Uterus (tissue), 4 donors: ENCODE measurements around the gene SNX19. TPM values are rescaled to one million over a fixed set of nuclear protein-coding genes. Genes with fewer than 3 reads are reported as not detected.

Experiments used
- DNase-seq, 2 donors: peaks; one replicate each; pipeline ENCODE4 v3.0.0-alpha.2; 2019 to 2020
- H3K27ac ChIP-seq, 2 donors: fragments of 200-600 bp; sonication (generic); 1 replicate in 1 of 2; 2 replicates in 1 of 2; pipeline ENCODE4 v1.5.1; 2016 to 2018
- H3K27me3 ChIP-seq, 2 donors: fragments of 200-600 bp; sonication (generic); one replicate each; pipeline ENCODE4 v1.5.1; 2018 to 2019; ENCODE audit warnings: control low read depth in 1 of 2
- H3K36me3 ChIP-seq, 2 donors: fragments of 200-600 bp; sonication (generic); one replicate each; pipeline ENCODE4 v1.5.1; 2019; ENCODE audit warnings: control low read depth in 1 of 2
- H3K4me1 ChIP-seq, 2 donors: fragments of 200-600 bp; sonication (generic); one replicate each; pipeline ENCODE4 v1.5.1; 2018 to 2019; ENCODE audit warnings: control low read depth in 1 of 2
- H3K4me3 ChIP-seq, 2 donors: fragments of 200-600 bp; sonication (generic); 1 replicate in 1 of 2; 2 replicates in 1 of 2; pipeline ENCODE4 v1.5.1; 2018 to 2019; ENCODE audit warnings: mild to moderate bottlenecking in 1 of 2
- H3K9me3 ChIP-seq, 2 donors: fragments of 200-600 bp; sonication (generic); one replicate each; pipeline ENCODE4 v1.5.1; 2019; ENCODE audit warnings: control low read depth in 1 of 2
- POLR2A ChIP-seq, 2 donors: fragments of 450-650 bp; IDR thresholded peaks; one replicate each; pipeline ENCODE4 v1.6.1; 2016; ENCODE audit warnings: antibody characterized with exemption in 2 of 2, mild to moderate bottlenecking in 1 of 2, moderate library complexity in 1 of 2
- intact Hi-C: fragments of 100-400 bp; cut with DNase I; formaldehyde crosslinking; loops from one replicate; pipeline ENCODE4 v1.15.1; 2023; ENCODE audit warnings: low total_unique reads
- total RNA-seq, 4 donors: library from RNA; depleted of rRNA in 3 of 4; stranded (reverse); fragments of >200 nt in 3 of 4; gene quantifications; one replicate each; pipeline versions ENCODE4 v1.1.0 to v1.2.4, GENCODE V29; 2014 to 2023
- TF ChIP-seq, protein P1 (sequence below), 4 experiments: fragments of 200-600 bp in 2 of 4; fragments of 450-650 bp in 2 of 4; sonication (generic) in 2 of 4; IDR thresholded peaks; one replicate each; pipeline ENCODE4 v1.5.1; 2016 to 2019; ENCODE audit warnings: antibody characterized with exemption in 4 of 4, mild to moderate bottlenecking in 2 of 4, moderate library complexity in 1 of 4
- donor health status: DM: yes; HTN: yes; CAD: no.

SNX19 gene
- total RNA-seq, 4 donors from 2014 or later, result 24.4 to 226 (median 82.3) TPM

DNA sequence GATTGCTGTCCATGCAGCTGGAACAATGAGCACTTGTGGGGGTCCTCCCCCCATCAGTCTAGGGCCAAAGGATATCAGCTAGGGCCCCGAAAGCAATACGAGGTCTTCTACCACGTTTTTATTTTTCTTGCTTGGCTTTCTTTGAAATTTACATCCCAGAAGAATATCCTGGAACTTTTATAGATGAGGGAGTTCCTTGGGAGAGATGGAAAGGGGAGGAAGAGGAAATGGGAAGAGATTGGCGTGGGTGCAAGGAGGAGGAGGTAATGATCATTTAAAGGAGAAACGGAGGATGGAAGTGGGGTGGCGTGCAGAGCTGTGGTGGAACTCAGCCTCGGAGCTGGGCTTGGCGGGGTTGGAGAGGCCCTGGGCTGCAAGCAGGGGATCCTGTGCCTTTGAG, 90.3 kb downstream of the SNX19 start:
- no peaks in the 10 kb centered on the region for H3K9me3 ChIP-seq
- peak overlapping the region in 1 of 2 donors; percentile 37 for H3K27ac ChIP-seq
- DNase-seq, result no peak
- intact Hi-C loops, result no loop called here
- peaks cover 0 to 11% of the 10 kb centered on the region in 2 donors for H3K4me1 ChIP-seq
- no peak for TF ChIP-seq POLR2A (IDR thresholded peaks at IDR 0.05)
- H3K4me3 ChIP-seq, result no peak overlapping the region
- H3K27me3 ChIP-seq, result no peaks in the 10 kb centered on the region
- no peaks in the 10 kb centered on the region for H3K36me3 ChIP-seq

DNA sequence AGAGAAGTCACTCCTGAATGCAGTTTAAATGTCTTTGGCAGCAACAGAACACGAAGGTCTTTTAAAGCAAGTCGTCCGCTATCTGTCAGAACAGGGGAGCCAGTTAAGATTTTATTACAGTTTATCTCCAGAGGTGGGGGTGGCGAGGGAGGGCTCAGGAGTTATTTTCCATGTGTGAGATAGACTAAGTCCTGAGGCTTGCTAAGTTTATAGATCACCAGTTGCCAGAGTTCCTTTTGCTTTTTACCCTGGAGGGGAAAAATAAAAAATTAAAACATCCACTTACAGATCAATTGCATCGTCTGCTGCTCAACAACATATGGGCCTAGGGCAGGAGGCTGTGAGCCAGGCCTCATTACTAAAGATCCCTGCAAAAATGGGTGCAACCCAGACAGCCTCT, 90.7 kb downstream of the SNX19 start:
- Histone ChIP-seq H3K4me3 (no peak overlapping the region), H3K27ac (peak overlapping the region; percentile 9 to 37), H3K36me3 (no peaks in the 10 kb centered on the region), H3K9me3 (no peaks in the 10 kb centered on the region), H3K27me3 (no peaks in the 10 kb centered on the region), H3K4me1 (peaks cover 0 to 11% of the 10 kb centered on the region in 2 donors)
- intact Hi-C loops, result no loop called here
- no peak for DNase-seq
- no peak for TF ChIP-seq POLR2A (IDR thresholded peaks at IDR 0.05)
- TF ChIP-seq, protein P1, sequence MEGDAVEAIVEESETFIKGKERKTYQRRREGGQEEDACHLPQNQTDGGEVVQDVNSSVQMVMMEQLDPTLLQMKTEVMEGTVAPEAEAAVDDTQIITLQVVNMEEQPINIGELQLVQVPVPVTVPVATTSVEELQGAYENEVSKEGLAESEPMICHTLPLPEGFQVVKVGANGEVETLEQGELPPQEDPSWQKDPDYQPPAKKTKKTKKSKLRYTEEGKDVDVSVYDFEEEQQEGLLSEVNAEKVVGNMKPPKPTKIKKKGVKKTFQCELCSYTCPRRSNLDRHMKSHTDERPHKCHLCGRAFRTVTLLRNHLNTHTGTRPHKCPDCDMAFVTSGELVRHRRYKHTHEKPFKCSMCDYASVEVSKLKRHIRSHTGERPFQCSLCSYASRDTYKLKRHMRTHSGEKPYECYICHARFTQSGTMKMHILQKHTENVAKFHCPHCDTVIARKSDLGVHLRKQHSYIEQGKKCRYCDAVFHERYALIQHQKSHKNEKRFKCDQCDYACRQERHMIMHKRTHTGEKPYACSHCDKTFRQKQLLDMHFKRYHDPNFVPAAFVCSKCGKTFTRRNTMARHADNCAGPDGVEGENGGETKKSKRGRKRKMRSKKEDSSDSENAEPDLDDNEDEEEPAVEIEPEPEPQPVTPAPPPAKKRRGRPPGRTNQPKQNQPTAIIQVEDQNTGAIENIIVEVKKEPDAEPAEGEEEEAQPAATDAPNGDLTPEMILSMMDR (IDR thresholded peaks at IDR 0.05), result no peak
